ENCODE measurements around the gene CFAP97D2. TPM values are rescaled to one million over a fixed set of nuclear protein-coding genes. Genes with fewer than 3 reads are reported as not detected.

Gene CFAP97D2
- 1.8 TPM for total RNA-seq
- long read RNA-seq, partial matches to known transcripts: 1 of 3 reads
- long read RNA-seq, other reads (novel, unspliced or antisense): 2 of 3 reads

- Histone ChIP-seq H3K27me3 (ENCODE audit: low read depth) (no peaks in the 10 kb centered on the region), H3K27ac (no peak within 1 kb of the TSS), H3K4me3 (no peak within 1 kb of the TSS), H3K4me1 (no peaks in the 10 kb centered on the region), H3K9me3 (no peaks in the 10 kb centered on the region), H3K36me3 (no peaks in the 10 kb centered on the region)
- DNase-seq (no peak), ATAC-seq (no peak)
- intact Hi-C loops (cut with DNase I): no loop called here
- TF ChIP-seq CTCF (IDR thresholded peaks at IDR 0.05): no peak
Measured at GRCh38 chr13:114179087-114179658, at the start of gene CFAP97D2. TSS of gene CFAP97D2 (plus strand) at chr13:114179257. CDS start at chr13:114179331, 74 bp downstream.

GRCh38 chr13:114129649-114130062 is 49.4 kb upstream of the CFAP97D2 start:
- Histone ChIP-seq H3K36me3 (no peaks in the 10 kb centered on the region), H3K4me3 (peak overlapping the region; percentile 82), H3K27me3 (ENCODE audit: low read depth) (no peaks in the 10 kb centered on the region), H3K27ac (peak overlapping the region; percentile 86), H3K9me3 (no peaks in the 10 kb centered on the region), H3K4me1 (peaks cover 66% of the 10 kb centered on the region)
- TF ChIP-seq CTCF (IDR thresholded peaks at IDR 0.05): no peak
- DNase-seq (no peak), ATAC-seq (no peak)
- intact Hi-C loops (cut with DNase I): no loop called here

- H3K27ac ChIP-seq: peak overlapping the region; percentile 86
- H3K27me3 ChIP-seq (ENCODE audit: low read depth): no peaks in the 10 kb centered on the region
- H3K4me3 ChIP-seq: peak overlapping the region; percentile 82
- TF ChIP-seq CTCF (IDR thresholded peaks at IDR 0.05): no peak
- ATAC-seq (no peak), DNase-seq (peak; percentile 37)
- intact Hi-C loops (cut with DNase I): no loop called here
- no peaks in the 10 kb centered on the region for H3K9me3 ChIP-seq
- H3K36me3 ChIP-seq: no peaks in the 10 kb centered on the region
- peaks cover 60% of the 10 kb centered on the region for H3K4me1 ChIP-seq
Measured at GRCh38 chr13:114130131-114130836, 48.8 kb upstream of the CFAP97D2 start.

- Histone ChIP-seq H3K4me1 (peaks cover 60% of the 10 kb centered on the region), H3K9me3 (no peaks in the 10 kb centered on the region), H3K27me3 (ENCODE audit: low read depth) (no peaks in the 10 kb centered on the region), H3K27ac (peak overlapping the region; percentile 86), H3K36me3 (no peaks in the 10 kb centered on the region), H3K4me3 (peak overlapping the region; percentile 82)
- intact Hi-C loops (cut with DNase I): no loop called here
- no peak for TF ChIP-seq CTCF (IDR thresholded peaks at IDR 0.05)
- DNase-seq (peak; percentile 57), ATAC-seq (peak; percentile 37 to 42)
Measured at GRCh38 chr13:114130837-114131582, 48.0 kb upstream of the CFAP97D2 start.

GRCh38 chr13:114131583-114132418 is 47.3 kb upstream of the CFAP97D2 start:
- H3K27ac ChIP-seq: peak overlapping the region; percentile 86
- peak; percentile 62 for DNase-seq

More at GRCh38 chr13:114131583-114132418, 47.3 kb upstream of the CFAP97D2 start:
- no peaks in the 10 kb centered on the region for H3K9me3 ChIP-seq
- H3K4me1 ChIP-seq: peaks cover 57% of the 10 kb centered on the region
- peak; percentile 20 to 35 for ATAC-seq
- intact Hi-C loops (cut with DNase I): no loop called here
- peak overlapping the region; percentile 82 for H3K4me3 ChIP-seq
- no peaks in the 10 kb centered on the region for H3K36me3 ChIP-seq
- TF ChIP-seq CTCF (IDR thresholded peaks at IDR 0.05): no peak
- no peaks in the 10 kb centered on the region for H3K27me3 ChIP-seq (ENCODE audit: low read depth)
